ENCODE results near the gene ZNF718.
"Not testable (repeated sequence)": the region's sequence is repeated elsewhere in the genome, so short reads cannot be mapped to it uniquely, and the experiment has no call there.

ZNF718 gene

DNA sequence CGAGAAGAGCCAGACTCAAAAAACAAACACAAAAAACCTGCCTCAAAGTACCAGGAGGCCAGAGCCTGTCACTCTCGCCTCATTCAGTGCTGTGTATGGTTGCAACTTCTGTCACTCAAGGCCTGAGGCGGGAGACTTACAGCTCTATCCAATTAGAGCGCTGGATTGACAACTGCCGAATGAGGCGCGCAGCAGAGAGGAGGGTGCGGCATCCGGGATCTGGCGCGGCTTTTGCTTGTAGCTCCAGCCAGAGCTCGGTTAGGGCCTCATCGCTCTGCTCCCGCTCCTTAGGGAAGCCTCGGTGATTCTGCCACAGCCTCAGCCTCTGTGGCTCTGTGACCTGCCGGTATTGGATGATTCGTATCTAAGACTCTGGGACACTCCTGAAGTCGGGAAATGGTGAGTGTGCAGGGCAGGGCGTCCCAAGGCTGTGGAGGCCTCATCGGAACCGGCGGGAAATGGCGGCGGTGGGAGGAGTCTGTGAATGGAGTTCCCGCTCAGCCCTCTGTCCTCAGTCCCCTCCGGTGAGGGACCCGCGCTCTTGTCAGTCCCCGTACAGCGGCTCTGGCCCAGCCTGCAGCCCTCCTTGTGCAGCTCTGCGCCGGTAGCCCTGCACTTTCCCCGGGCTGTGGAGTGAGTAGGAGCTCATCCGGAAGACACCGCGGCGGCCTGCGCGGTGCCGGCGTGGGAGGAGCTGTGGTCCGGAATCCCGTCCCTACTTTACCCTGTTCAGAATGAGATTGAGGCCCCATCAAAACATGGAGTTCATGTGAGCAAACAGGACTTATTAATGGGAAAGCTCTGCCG, at the start of gene ZNF718:
Gene ZNF718 (plus strand): TSS at position 227 of the 807 bp plus-strand sequence. CDS start 170 bp downstream, at position 397.
- peak; percentile 96 for DNase-seq

DNA sequence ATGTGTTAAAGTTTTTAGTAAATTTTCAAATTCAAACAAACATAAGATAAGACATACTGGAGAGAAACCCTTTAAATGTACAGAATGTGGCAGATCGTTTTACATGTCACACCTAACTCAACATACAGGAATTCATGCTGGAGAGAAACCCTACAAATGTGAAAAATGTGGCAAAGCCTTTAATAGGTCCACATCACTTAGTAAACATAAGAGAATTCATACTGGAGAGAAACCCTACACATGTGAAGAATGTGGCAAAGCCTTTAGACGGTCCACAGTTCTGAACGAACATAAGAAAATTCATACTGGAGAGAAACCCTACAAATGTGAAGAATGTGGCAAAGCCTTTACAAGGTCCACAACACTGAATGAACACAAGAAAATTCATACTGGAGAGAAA, 38.4 kb upstream of the ZNF718 start:
- no peak for DNase-seq

DNA sequence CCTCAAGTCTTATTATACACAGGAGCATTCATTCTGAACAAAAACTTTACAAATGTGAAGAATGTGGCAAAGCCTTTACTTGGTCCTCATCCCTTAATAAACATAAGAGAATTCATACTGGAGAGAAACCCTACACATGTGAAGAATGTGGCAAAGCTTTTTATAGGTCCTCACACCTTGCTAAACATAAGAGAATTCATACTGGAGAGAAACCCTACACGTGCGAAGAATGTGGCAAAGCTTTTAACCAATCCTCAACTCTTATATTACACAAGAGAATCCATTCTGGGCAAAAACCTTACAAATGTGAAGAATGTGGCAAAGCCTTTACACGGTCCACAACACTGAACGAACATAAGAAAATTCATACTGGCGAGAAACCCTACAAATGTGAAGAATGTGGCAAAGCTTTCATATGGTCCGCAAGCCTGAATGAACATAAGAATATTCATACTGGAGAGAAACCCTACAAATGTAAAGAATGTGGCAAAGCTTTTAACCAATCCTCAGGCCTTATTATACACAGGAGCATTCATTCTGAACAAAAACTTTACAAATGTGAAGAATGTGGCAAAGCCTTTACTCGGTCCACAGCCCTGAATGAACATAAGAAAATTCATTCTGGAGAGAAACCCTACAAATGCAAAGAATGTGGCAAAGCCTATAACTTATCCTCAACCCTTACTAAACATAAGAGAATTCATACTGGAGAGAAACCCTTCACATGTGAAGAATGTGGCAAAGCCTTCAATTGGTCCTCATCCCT, 37.6 kb upstream of the ZNF718 start:
- DNase-seq = not testable (repeated sequence)

DNA sequence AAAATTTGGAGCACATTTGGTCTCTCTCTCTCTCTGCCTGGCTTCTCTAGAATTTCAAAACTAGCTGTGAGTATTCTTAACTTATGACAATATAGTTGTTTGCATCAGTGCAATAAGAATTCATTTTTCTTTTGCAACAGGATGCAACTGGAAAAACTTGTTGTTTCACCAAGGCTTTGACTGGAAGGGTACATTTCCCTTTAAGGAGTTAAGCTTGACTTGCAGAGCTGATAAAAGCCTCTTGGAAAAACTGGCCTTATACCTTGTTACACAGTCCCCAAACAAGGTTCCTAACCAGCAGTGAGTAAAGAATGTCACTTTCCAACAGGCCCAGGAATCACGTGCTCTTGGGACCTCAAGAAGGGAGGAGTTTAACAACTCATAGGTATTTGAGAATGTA, 25.9 kb upstream of the ZNF718 start:
- no peak for DNase-seq

DNA sequence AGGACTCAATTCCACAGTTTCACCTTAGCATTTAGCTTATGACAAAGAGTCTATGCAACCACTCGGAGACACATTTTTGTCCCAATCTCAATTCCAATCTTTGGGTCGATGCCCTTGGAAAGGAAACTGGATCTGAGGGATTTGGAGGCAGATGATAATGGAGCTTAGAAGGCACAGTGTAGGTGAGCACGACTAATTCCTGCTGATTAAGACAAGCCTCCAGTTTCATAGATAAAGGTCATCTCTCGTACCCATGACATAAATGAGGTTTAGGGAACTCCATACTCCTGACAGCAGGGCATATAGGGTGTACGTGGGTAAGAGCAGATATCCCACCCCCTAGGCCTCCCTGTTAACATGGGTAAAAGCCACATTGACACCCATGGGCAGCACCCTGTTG, 24.4 kb upstream of the ZNF718 start:
- DNase-seq = no peak

DNA sequence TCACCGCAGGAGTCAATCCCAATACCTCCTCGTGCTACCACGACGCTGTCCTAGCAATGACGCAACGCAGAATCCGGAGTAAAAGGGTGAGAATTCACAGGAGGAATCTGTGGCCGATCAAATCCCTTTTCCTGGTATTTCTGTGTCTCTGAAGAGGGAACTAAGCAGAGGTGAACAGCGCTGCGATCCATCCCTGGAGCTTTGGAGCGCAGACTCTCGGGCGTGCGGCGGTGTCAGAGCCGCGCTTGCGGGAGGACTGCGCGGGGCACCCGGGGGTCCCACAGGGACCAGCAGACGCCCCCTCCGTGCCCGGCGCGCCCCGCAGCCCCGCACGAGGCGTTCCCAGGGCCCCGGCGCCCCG, 17.2 kb upstream of the ZNF718 start:
- no peak for DNase-seq

DNA sequence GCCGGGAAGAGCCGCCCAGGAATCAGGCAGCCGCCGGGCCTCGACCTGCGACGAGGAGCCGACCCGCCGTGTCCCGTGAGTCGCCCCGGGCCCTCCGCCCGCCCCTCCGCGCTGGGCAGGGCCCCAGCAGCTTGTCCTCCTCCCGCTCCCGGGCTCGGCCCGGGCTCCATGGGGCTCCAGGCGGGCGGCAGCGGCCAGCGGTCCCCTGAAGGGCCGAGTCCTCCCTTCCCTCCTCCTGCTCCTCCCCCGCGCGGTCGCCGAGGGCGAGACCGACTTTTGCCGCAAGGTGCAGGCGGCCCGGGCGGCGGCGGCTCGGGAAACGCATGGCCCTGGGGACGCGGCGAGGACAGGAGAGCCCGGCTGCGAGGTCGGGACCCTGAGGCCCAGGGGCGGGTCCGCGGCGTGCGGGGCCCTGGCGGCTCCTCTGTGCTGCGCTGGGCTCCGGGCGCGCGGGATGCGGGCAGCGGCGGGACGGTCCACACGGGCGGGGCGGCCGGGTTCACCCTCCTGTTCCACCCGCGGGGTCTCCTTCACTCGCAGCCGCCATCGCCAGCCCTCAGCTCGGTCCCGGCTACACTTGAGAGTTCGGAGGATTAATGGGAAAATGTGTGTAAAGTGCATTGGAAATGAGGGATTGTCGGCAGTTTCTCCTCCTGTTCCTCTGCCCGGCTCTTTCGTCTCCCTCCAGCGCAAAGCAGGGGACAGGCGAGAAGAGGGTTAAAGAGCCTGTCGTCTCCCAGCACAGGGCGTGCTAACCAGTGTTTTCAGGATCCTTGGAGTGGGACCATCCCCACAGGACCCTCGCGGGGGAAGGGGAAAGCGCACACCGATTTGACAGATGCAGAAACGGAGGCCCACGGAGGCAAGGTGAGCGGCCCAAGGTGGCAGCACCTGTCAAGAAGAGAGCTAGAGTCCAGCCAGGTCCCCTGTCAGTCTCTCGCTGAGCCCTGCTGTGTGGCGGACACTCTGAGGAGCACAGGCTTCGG, 16.6 kb upstream of the ZNF718 start:
- no peak for DNase-seq

DNA sequence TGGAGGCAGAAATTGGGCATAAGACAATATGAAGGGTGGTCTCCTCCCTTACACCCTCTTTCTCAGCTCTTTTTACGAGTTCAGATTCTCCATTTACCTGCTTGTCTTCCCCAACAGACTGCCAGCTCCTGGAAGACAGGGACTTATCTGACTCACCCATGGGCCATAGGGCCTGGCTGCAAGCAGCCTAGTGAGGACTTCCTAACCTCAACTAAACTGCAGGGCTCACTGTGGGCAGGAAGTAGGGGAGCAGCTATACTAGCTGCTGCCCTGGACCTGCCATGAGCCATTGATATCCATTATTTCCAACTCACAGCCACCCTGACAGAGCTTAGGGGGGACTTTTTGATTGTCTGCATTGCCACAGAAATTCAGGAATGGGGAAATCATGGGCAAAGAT, 11.5 kb upstream of the ZNF718 start:
- no peak for DNase-seq

DNA sequence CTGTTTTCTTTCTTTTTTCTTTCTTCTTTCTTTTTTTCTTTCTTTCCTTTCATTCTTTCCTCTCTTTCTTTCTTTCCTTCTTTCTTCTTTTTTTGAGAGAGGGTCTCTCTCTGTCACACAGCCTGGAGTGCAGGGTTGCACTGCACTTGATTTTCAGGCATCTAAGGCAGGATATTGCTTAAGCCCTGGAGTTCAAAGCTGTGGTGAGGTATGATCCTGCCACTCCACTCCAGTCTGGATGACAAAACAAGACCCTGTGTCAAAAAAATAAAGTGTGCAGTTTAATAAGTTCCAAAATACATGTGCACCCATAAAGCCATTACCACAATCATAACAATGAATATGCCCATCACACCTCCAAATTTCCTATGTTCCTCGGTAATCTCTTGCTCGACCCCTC, 10.6 kb upstream of the ZNF718 start:
- no peak for DNase-seq

DNA sequence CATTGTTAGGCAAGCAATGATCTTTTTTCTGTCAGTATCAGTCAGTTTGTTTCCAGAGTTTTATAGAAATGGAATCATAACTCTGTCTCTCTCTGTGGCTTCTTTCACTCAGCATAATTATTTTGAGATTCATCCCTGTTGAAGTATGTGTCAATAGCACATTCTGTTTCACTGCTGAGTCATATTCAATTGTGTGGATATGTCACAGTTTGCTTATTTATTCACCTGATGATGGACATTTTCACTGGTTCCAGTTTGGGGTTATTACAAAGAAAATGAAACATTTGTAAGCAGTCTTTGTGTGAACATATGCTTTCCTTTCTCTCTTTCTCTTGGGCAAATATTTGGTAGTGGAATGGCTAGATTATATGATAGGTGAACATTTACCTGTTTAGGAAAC, 10.2 kb upstream of the ZNF718 start:
- no peak for DNase-seq

DNA sequence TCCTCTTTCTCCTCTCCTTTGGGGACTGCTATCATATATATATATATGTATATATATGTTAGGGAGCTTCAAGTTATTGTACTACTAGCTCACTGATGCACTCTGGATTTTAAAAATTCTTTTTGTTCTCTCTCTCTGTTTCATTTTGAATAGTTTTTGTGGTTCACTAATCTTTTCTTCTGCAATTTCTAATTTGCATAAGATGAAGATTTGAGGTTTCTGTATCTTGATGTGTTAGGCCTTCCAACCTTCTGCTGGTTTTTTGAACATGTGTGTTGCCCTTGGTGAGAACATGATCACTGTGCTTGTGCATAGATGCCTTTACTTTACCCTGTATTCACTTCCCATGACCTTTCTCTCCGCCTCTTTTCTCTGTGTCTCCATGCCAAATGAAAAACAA, 7.8 kb upstream of the ZNF718 start:
- DNase-seq = no peak

DNA sequence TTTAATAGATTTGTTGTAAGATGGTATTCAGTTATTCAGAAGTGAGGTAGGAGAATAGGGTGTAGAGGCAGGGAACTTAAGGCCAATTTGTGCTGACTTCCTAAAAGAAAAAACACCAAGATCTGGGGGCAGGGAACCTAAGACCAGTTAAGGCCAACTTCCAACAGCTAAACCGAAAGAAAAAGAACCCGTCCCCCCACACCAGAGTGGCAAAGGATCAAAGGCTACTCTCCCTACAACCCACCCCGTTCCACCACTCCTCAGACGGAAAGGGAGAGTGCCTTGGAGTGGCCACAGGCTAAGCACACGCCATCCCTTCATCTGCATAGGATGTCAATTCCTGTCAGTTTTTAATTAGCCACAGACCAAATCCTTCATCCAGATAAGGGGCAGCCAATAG, 3.7 kb upstream of the ZNF718 start:
- no peak for DNase-seq

DNA sequence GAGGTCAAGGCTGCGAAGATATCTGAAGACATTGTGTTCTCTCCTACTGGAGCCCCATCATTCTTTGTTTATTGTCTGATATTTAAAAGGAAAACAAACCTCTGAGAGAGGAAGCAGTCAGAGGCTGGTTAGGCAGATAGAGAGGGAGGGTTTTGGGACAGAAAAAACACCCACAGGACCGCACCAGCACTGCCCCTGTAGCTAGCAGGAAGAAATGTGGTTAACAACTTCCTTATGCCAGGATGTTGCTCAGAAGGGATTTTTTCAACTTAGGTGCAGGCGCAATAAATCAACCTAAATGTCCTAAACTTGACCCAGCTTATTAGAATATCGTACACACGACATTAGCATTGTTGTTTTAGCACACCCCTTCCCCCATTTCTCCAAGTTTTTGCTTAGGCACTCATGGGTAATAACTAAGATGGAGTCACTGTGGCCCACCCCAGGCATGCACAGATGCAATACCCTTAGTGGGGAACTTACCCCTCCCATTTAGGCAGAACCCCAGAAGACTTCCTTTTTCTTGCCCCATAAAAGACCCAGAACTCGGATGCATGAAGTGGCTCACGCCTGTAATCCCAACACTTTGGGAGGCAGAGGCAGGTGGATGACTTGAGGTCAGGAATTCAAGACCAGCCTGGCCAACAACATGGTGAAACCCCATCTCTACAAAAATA, 2.8 kb upstream of the ZNF718 start:
- DNase-seq = peak; percentile 54

DNA sequence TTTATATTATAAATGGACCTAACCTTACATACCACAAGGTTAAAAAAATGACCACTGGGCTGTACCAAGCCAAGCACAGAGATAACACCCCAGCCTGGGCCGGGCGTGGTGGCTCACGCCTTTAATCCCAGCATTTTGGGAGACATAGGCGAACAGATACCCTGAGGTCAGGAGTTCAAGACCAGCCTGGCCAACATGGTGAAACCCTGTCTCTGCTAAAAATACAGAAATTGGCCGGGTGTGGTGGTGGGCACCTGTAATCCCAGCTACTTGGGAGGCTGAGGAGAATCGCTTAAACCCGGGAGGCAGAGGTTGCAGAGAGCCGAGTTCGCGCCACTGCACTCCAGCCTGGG, 403 bp upstream of the ZNF718 start:
- not testable (repeated sequence) for DNase-seq

DNA sequence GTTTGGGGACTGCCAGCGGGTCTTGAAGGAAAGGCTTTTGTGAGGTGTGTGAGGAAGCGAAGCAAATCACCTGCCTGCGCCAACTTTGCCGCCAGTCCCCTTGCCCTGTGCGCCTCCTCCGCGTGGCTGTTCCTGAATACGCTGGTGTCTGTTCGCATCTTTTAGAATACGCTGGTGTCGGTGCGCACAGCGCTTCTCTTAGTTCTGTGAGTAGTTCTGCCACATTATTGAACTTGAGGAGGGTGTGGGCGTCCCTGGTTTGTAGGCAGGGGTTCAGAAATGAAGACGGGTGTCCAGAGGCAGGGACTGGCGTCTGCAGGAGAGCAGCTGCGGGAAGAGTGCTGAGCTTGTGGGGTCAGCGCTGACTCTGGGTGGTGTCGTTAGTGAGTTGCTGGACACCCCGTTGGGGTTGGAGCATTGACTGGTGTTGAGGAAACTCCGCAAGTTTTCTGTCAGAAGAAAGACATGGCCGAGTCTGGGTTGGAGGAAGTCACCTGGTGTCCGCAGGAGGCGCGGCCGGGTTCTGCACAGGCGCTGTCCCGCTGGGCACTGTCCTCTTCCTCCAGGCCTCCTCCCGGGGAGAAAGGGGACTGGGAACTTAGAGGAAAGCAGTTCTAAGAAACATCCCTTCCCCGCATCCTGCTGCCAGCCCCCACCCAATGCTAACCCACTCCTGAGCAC, 930 bp downstream of the ZNF718 start:
- DNase-seq = no peak

DNA sequence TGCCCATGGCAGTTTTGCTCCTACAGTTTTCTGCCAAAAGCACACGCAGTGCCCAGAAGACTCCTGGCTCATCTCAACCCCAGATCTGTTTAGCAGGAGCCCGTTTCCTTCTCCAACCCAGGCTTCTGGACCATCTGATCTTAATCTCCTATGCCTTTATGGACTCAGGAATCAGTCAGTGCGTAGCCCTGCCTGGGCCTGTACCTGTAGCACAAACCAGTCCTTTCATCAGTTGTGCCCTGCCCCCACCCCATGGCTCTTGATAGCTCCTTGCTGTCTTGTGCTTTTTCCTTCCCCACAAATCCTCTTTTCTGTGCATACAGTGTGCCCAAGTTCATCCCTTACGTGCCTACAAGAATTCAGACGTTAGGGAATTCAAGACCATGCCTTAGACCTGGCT, 1.5 kb downstream of the ZNF718 start:
- no peak for DNase-seq

DNA sequence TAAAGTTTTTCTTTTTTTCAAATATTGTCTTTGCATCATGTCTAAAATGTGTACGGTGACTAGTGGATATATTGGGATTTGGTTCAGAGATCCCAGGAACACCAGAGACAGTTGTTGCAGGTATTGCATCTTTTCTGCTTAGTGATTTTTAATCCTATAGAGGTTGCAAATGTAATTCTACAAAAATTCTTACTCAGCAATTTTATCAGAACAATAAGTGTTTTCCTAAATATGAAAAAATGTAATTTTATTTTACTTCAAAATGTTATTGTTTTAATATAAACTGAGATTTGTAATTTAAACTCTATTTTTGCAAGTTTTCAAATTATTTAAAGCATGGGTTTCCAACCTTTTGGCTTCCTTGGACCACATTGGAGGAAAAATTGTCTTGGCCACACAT, 8.2 kb downstream of the ZNF718 start:
- no peak for DNase-seq

DNA sequence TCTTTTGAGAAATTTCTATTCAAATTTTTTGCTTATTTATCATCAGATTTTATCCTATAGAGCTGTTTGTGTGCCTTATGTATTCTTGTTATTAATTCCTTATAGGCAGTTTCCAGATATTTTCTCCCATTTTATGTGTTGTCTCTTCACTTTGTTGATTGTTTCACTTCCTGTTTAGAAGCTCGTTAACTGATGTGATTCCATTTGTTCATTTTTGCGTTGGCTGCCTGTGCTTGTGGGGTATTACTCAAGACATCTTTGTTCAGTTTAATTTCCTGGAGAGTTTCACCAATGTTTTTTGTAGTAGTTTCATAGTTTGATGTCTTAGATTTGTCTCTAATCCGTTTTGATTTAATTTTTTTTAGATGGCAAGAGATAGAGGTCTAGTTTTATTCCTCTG, 14.6 kb downstream of the ZNF718 start:
- no peak for DNase-seq

DNA sequence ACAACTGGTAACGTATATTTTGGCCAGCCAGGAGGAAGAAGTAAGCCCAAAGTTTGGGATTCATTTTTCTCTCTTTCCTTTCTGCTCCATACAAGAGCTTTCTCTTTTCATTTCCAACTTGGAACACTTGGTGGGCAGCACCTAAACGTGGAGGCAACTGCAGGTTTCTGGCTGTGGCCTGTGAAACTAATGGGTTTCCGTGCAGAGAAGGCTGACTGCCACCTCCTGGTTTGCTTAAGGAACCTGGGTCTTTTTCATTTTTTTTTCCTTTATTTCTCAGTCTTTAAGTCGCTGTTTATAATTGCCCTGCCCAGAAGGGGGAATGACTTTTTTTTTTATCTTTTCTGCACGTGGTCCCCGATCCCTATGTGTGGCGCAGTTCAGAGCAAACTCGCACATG, 15.4 kb downstream of the ZNF718 start:
- DNase-seq = no peak

DNA sequence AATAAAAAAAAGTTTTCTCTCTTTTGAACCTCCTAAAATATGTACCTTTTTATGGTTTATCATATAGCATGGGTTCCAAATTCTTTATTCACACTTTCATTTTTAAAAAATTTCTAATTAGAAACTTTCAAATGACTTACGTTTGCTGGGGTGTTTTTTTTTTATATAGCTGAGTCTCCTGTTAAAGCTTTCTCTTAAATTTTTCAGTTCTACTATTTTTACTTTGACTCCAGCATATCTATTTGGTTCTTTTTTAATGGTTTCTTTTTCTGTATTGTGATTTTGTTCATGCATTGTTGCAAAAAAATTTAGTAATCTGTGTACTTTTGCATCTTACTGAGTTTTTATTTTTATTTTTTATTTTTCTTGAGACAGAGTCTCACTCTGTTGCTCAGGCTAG, 22.3 kb downstream of the ZNF718 start:
- no peak for DNase-seq

DNA sequence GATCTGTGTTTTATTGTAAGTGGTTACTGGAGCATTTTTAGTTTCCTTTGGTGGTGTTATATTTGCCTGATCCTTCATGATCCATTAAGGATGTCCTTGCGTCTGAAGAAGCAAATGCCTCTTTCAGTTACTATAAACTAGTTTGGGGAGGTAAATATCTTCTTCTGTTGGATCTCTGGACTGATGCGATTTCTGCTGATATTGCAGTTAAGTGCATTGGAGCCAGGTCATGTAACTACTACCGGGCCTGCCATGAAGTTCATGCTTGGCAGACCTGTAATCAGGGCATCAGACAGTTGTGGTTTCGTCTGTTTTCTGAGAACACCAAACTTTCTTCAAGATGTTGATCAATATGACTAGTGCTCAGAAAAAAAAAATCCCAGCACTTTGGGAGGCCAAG, 22.9 kb downstream of the ZNF718 start:
- DNase-seq = no peak
